Astrocyte of the cerebellum (primary cell): Measurements from ENCODE around the gene LPO.

Experiments
- DNase-seq: peaks from one replicate; pipeline ENCODE4 v3.0.0-alpha.2; 2011; ENCODE audit warnings: low read depth
- H3K4me3 ChIP-seq: 2 replicates; pipeline ENCODE4 v1.5.1; 2011; ENCODE audit warnings: mild to moderate bottlenecking, low read depth, low read length, moderate library complexity
- CTCF ChIP-seq: IDR thresholded peaks from 2 replicates; pipeline ENCODE4 v1.5.1; 2012; ENCODE audit warnings: low read length, low read depth, moderate library complexity, mild to moderate bottlenecking; ENCODE audit errors: missing control alignments
- in situ Hi-C: cut with HindIII; loops from 2 replicates; pipeline ENCODE4 v1.10.0; 2017; ENCODE audit warnings: low sequenced_read_pairs

Gene LPO

GRCh38 chr17:58248955-58249269 lies 10.5 kb downstream of the LPO start:
- H3K4me3 ChIP-seq = peak overlapping the region; percentile 40

GRCh38 chr17:58249270-58250133 lies 11.1 kb downstream of the LPO start:
- TF ChIP-seq CTCF = peak; percentile 86
- DNase-seq = no peak
- in situ Hi-C loops = no loop called here
- H3K4me3 ChIP-seq = peak overlapping the region; percentile 40

More at GRCh38 chr17:58248955-58249269, 10.5 kb downstream of the LPO start:
- DNase-seq = no peak
- TF ChIP-seq CTCF = no peak
- in situ Hi-C loops = no loop called here

GRCh38 chr17:58250344-58251011 lies 12.1 kb downstream of the LPO start:
- no peak for TF ChIP-seq CTCF
- H3K4me3 ChIP-seq = no peak overlapping the region
- in situ Hi-C loops = no loop called here
- no peak for DNase-seq

GRCh38 chr17:58252141-58252540 lies 13.8 kb downstream of the LPO start:
- no peak overlapping the region for H3K4me3 ChIP-seq
- in situ Hi-C loops = no loop called here
- TF ChIP-seq CTCF = no peak
- DNase-seq = no peak

- no peak overlapping the region for H3K4me3 ChIP-seq
- in situ Hi-C loops = no loop called here
These were observed 14.7 kb downstream of the LPO start for GRCh38 chr17:58253082-58253481.

GRCh38 chr17:58254803-58255202 lies 16.4 kb downstream of the LPO start:
- DNase-seq = no peak
- H3K4me3 ChIP-seq = no peak overlapping the region
- in situ Hi-C loops = no loop called here
- no peak for TF ChIP-seq CTCF

More at GRCh38 chr17:58253082-58253481, 14.7 kb downstream of the LPO start:
- DNase-seq = no peak
- TF ChIP-seq CTCF = no peak
